Esophagus muscularis mucosa (tissue), 4 donors: ENCODE results near the gene CYP2S1. TPM values are rescaled to one million over a fixed set of nuclear protein-coding genes. Genes with fewer than 3 reads are reported as not detected.

Experiments
- DNase-seq: peaks from one replicate; pipeline ENCODE4 v3.0.0-alpha.2; 2017; ENCODE audit errors: extremely low spot score
- H3K27ac ChIP-seq, 4 donors: fragments of 200-600 bp; sonication (generic); replicated peaks in 1 of 4; 1 replicate in 3 of 4; 2 replicates in 1 of 4; pipeline ENCODE4 v1.5.1; 2016 to 2019; ENCODE audit warnings: mild to moderate bottlenecking in 1 of 4
- H3K27me3 ChIP-seq, 4 donors: fragments of 200-600 bp; sonication (generic); one replicate each; pipeline versions ENCODE4 v1.5.1 to v1.6.0; 2016 to 2019
- H3K36me3 ChIP-seq, 4 donors: fragments of 200-600 bp; sonication (generic); one replicate each; pipeline ENCODE4 v1.5.1; 2016 to 2019
- H3K4me1 ChIP-seq, 4 donors: fragments of 200-600 bp; sonication (generic); one replicate each; pipeline ENCODE4 v1.5.1; 2016 to 2019
- H3K4me3 ChIP-seq, 4 donors: fragments of 200-600 bp; sonication (generic); 1 replicate in 2 of 4; 2 replicates in 2 of 4; pipeline ENCODE4 v1.5.1; 2016 to 2019; ENCODE audit warnings: mild to moderate bottlenecking in 4 of 4, moderate library complexity in 1 of 4
- H3K9me3 ChIP-seq, 4 donors: fragments of 200-600 bp; sonication (generic); 1 replicate in 3 of 4; 2 replicates in 1 of 4; pipeline ENCODE4 v1.5.1; 2016 to 2019
- EP300 ChIP-seq: sonication (generic); formaldehyde crosslinking; IDR thresholded peaks from one replicate; pipeline ENCODE4 v1.6.1; 2017; ENCODE audit warnings: antibody characterized with exemption
- POLR2A ChIP-seq: fragments of 450-650 bp; IDR thresholded peaks from one replicate; pipeline ENCODE4 v1.6.1; 2017; ENCODE audit warnings: antibody characterized with exemption, moderate library complexity, mild to moderate bottlenecking, low read depth
- POLR2AphosphoS5 ChIP-seq, 2 donors: sonication (generic); formaldehyde crosslinking; IDR thresholded peaks; one replicate each; pipeline ENCODE4 v1.6.1; 2017; ENCODE audit warnings: antibody characterized with exemption in 2 of 2
- WGBS: methylation state at CpG from one replicate; pipeline ENCODE4 v1.1.5; 2018; 5-methylcytosine and 5-hydroxymethylcytosine counted together
- intact Hi-C: fragments of 100-400 bp; cut with DNase I; formaldehyde crosslinking; loops from one replicate; pipeline ENCODE4 v1.15.1; 2023
- total RNA-seq, 4 donors: library from RNA; depleted of rRNA; stranded (reverse); fragments of >200 nt; gene quantifications; one replicate each; pipeline versions ENCODE4 v1.1.0 to v1.2.1, GENCODE V29; 2016
- TF ChIP-seq, protein P1 (sequence below), 3 experiments: fragments of 200-600 bp in 2 of 3; fragments of 450-650 bp in 1 of 3; sonication (generic) in 2 of 3; IDR thresholded peaks; one replicate each; pipeline ENCODE4 v1.5.1; 2017 to 2019; ENCODE audit warnings: antibody characterized with exemption in 3 of 3, mild to moderate bottlenecking in 2 of 3, moderate library complexity in 1 of 3

The CYP2S1 gene
- total RNA-seq, 4 donors from 2014 or later, result 1.7 to 3.0 (median 2.3) TPM

DNA sequence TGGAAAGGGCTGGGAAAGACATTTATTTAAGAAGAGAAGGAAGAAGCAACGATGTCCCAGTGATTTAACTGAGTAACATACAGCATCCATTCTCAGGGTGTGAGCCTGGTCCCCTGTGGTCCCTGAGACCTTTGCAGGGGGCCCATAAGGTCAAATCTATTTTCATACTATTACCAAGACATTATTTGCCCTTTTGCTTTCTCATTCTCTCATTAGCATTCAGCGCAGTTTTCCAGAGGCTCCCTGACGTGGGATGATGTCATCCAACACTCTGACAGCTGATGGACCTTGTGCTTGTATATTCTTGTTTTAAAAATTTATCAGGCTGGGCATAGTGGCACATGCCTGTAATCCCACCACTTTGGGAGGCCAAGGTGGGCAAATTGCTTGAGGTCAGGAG, 52.8 kb downstream of the CYP2S1 start:
- Histone ChIP-seq H3K9me3 (no peaks in the 10 kb centered on the region), H3K4me3 (no peak overlapping the region), H3K27me3 (no peaks in the 10 kb centered on the region), H3K27ac (no peak overlapping the region), H3K4me1 (no peaks in the 10 kb centered on the region), H3K36me3 (peaks cover 73 to 99% (median 83%) of the 10 kb centered on the region in 4 donors)
- 77% methylated on average over 3 of the region's 3 CpGs for WGBS
- intact Hi-C loops, result no loop called here
- no peak for DNase-seq
- TF ChIP-seq, protein P1, sequence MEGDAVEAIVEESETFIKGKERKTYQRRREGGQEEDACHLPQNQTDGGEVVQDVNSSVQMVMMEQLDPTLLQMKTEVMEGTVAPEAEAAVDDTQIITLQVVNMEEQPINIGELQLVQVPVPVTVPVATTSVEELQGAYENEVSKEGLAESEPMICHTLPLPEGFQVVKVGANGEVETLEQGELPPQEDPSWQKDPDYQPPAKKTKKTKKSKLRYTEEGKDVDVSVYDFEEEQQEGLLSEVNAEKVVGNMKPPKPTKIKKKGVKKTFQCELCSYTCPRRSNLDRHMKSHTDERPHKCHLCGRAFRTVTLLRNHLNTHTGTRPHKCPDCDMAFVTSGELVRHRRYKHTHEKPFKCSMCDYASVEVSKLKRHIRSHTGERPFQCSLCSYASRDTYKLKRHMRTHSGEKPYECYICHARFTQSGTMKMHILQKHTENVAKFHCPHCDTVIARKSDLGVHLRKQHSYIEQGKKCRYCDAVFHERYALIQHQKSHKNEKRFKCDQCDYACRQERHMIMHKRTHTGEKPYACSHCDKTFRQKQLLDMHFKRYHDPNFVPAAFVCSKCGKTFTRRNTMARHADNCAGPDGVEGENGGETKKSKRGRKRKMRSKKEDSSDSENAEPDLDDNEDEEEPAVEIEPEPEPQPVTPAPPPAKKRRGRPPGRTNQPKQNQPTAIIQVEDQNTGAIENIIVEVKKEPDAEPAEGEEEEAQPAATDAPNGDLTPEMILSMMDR (IDR thresholded peaks at IDR 0.05), result no peak

DNA sequence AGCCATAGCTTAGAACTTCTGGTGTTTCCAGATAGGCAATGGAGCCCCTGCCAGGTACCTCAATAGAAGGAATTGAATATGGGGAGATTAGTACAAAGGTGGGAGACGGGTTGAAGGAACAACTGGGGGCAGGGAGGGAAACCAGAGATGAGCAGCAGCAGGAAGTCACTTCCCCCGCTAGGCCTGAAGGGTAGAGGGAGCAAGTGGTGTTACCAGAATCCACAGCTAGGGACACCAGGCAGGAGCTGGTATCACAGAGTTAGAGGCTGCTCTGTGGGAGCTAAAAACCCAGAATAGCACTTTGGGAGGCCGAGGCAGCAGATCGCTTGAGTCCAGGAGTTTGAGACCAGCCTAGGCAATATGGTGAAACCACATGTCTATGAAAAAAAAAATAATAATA, 55.9 kb downstream of the CYP2S1 start:
- intact Hi-C loops, result no loop called here

DNA sequence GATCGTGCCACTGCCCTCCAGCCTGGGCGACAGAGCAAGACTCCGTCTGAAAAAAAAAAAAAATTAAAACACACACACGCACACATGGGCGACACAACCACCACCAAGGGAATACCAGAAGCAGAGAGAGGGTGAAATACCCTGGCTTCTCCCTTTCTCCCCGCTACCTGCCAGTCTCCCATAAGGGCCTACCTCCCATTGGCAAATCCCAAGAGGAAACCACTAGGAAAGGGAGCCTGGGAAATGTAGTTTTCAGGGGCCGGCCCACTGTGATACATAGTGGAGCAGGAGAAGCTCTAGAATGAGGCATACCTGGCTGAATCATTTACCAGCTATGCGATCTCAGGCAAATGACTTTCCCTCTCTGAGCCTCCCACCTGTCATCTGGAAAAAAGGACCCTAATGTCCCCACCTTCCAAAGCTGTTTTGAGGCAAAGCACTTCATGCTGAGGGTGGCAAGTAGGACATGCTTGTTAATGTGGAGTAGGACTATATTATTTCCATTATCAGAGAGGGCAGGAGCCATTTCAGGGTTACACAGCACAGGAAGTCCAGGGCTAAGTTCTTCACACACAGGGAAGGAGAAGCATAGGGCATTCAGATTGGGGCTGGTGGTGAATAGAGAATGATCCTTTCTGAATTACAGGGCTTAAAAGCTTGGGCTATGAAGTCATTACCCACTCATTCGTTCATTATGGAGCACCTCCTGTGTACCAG, 56.8 kb downstream of the CYP2S1 start:
- no peak for DNase-seq
- 87% methylated on average over 9 of the region's 9 CpGs for WGBS
- Histone ChIP-seq H3K36me3 (peaks cover 62 to 99% (median 79%) of the 10 kb centered on the region in 4 donors), H3K4me1 (no peaks in the 10 kb centered on the region), H3K27me3 (no peaks in the 10 kb centered on the region), H3K9me3 (no peaks in the 10 kb centered on the region), H3K27ac (no peak overlapping the region), H3K4me3 (no peak overlapping the region)
- no peak for TF ChIP-seq EP300
- TF ChIP-seq, protein P1 (IDR thresholded peaks at IDR 0.05), result no peak
- TF ChIP-seq POLR2A, result no peak
- TF ChIP-seq POLR2AphosphoS5 (IDR thresholded peaks at IDR 0.05), result no peak
- intact Hi-C loops, result no loop called here

More for the DNA sequence above, 55.9 kb downstream of the CYP2S1 start:
- H3K27ac ChIP-seq, result no peak overlapping the region
- no peaks in the 10 kb centered on the region for H3K27me3 ChIP-seq
- 95% methylated on average over 4 of the region's 4 CpGs for WGBS
- no peaks in the 10 kb centered on the region for H3K9me3 ChIP-seq
- H3K4me1 ChIP-seq, result no peaks in the 10 kb centered on the region
- no peak for DNase-seq
- no peak overlapping the region for H3K4me3 ChIP-seq
- H3K36me3 ChIP-seq, result peaks cover 71 to 99% (median 83%) of the 10 kb centered on the region in 4 donors
- TF ChIP-seq EP300 (no peak), POLR2A (no peak), POLR2AphosphoS5 (IDR thresholded peaks at IDR 0.05) (no peak)
- TF ChIP-seq, protein P1 (IDR thresholded peaks at IDR 0.05), result no peak

DNA sequence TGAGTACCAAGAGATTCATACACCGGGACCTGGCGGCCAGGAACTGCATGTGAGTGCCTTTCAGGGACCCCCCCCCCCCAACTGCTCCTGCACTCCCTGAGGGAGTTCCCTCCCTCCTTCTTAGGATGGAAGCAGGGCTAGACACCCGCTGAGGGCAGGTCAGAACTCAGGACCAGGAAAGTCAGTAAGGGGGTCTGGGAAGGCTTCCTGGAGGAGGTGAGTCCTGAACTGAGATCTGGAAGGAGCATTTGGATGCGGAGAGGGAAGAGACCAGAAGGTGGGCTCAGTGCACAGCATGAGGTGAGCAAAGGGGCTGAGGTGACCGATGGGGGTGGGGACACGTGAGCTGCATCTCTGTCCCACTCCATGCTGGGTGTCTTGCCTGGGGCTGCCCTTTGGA, 60.6 kb downstream of the CYP2S1 start:
- Histone ChIP-seq H3K36me3 (peaks cover 68 to 100% (median 88%) of the 10 kb centered on the region in 4 donors), H3K4me1 (no peaks in the 10 kb centered on the region), H3K4me3 (no peak overlapping the region), H3K9me3 (no peaks in the 10 kb centered on the region), H3K27me3 (no peaks in the 10 kb centered on the region), H3K27ac (no peak overlapping the region)
- intact Hi-C loops, result no loop called here
- no peak for TF ChIP-seq POLR2A
- TF ChIP-seq, protein P1 (IDR thresholded peaks at IDR 0.05), result no peak
- TF ChIP-seq EP300, result no peak
- no peak for TF ChIP-seq POLR2AphosphoS5 (IDR thresholded peaks at IDR 0.05)
- DNase-seq, result no peak
- WGBS, result 91% methylated on average over 6 of the region's 6 CpGs

DNA sequence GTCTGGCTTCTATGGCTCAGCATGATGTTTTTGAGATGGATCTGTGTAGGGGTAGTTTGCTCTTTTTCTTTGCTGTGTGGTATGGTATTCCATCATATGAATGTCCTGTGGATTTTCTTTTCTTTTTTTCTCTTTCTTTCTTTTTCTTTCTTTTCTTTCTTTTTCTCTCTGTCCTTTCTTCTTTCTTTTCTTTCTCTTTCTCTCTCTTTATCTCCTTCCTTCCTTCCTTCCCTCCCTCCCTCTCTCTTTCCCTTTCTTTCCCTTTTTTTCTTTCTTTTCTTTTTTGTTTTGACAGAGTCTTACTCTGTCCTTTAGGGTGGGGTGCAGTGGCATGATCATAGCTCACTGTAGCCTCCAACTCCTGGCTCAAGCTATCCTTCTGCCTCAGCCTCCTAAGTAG, 62.2 kb downstream of the CYP2S1 start:
- intact Hi-C loops, result no loop called here
- no peak for TF ChIP-seq EP300
- no peak for TF ChIP-seq POLR2A
- no peak for TF ChIP-seq POLR2AphosphoS5 (IDR thresholded peaks at IDR 0.05)
- TF ChIP-seq, protein P1 (IDR thresholded peaks at IDR 0.05), result no peak
- H3K4me3 ChIP-seq, result no peak overlapping the region
- H3K36me3 ChIP-seq, result peaks cover 66 to 100% (median 90%) of the 10 kb centered on the region in 4 donors
- DNase-seq, result no peak
- no peak overlapping the region for H3K27ac ChIP-seq
- H3K27me3 ChIP-seq, result no peaks in the 10 kb centered on the region
- no peaks in the 10 kb centered on the region for H3K4me1 ChIP-seq
- H3K9me3 ChIP-seq, result no peaks in the 10 kb centered on the region
